Dendritic cell treated with granulocyte-macrophage colony-stimulating factor and Interleukin-4, amounts not matched to agents 40 ng/mL and 50 ng/mL, for 4 days (primary cell): ENCODE results near the gene PRKG1.

Experiments
- H3K27ac Mint-ChIP-seq: one replicate; pipeline ENCODE4 v1.8.0; 2022; ENCODE audit warnings: mild to moderate bottlenecking, mixed read lengths
- H3K27me3 Mint-ChIP-seq: one replicate; pipeline ENCODE4 v1.8.0; 2022; ENCODE audit warnings: mild to moderate bottlenecking, mixed read lengths
- H3K36me3 Mint-ChIP-seq: one replicate; pipeline ENCODE4 v1.8.0; 2022; ENCODE audit warnings: low read depth, mixed read lengths
- H3K4me1 Mint-ChIP-seq: one replicate; pipeline ENCODE4 v1.8.0; 2022; ENCODE audit warnings: low read depth, mixed read lengths
- H3K4me3 Mint-ChIP-seq: one replicate; pipeline ENCODE4 v1.8.0; 2022; ENCODE audit warnings: mild to moderate bottlenecking, moderate library complexity, mixed read lengths
- H3K9me3 Mint-ChIP-seq: one replicate; pipeline ENCODE4 v1.8.0; 2022; ENCODE audit warnings: mixed read lengths
- intact Hi-C: fragments of 100-400 bp; cut with micrococcal nuclease; formaldehyde crosslinking; loops from one replicate; pipeline ENCODE4 v1.15.0; 2022

PRKG1 gene

GRCh38 chr10:51082857-51083256 is 8.6 kb downstream of the PRKG1 start:
- no peaks in the 10 kb centered on the region for H3K9me3 Mint-ChIP-seq
- H3K27me3 Mint-ChIP-seq: no peaks in the 10 kb centered on the region
- no peaks in the 10 kb centered on the region for H3K4me1 Mint-ChIP-seq
- H3K4me3 Mint-ChIP-seq: no peak overlapping the region
- intact Hi-C loops: no loop called here
- no peaks in the 10 kb centered on the region for H3K36me3 Mint-ChIP-seq
- no peak overlapping the region for H3K27ac Mint-ChIP-seq

DNA sequence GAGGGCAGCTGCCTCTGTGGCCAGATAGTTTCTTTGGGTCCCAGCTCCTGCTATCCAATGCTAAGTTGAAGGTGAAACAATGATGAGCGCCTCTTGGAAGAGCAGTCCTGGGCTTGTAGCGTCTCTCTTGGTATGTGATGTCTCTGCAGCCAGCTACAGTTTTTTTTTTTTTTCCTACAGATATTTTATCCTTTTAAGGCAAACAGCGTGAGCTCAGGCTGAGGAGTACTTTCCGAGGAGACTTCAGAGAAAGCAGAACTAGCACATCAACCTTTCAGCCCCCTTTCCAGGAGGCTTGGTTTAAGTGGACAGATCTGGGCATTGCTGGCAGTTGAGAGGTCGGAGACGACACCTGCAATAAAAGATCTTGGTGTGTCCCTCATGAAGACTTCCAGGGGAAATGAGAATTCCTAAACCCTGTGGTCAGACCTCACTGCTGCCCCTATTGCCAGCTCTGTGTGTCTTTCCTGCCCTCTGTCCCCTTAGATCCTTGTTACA is 9.1 kb downstream of the PRKG1 start:
- H3K9me3 Mint-ChIP-seq: no peaks in the 10 kb centered on the region
- intact Hi-C loops: no loop called here
- H3K27ac Mint-ChIP-seq: no peak overlapping the region
- H3K4me1 Mint-ChIP-seq: no peaks in the 10 kb centered on the region
- no peak overlapping the region for H3K4me3 Mint-ChIP-seq
- H3K27me3 Mint-ChIP-seq: no peaks in the 10 kb centered on the region
- no peaks in the 10 kb centered on the region for H3K36me3 Mint-ChIP-seq

- Mint-ChIP-seq H3K36me3 (no peaks in the 10 kb centered on the region), H3K27ac (no peak overlapping the region), H3K9me3 (no peaks in the 10 kb centered on the region), H3K27me3 (no peaks in the 10 kb centered on the region), H3K4me3 (no peak overlapping the region), H3K4me1 (no peaks in the 10 kb centered on the region)
- intact Hi-C loops: no loop called here
Measured at GRCh38 chr10:51085204-51085603, 10.9 kb downstream of the PRKG1 start.

DNA sequence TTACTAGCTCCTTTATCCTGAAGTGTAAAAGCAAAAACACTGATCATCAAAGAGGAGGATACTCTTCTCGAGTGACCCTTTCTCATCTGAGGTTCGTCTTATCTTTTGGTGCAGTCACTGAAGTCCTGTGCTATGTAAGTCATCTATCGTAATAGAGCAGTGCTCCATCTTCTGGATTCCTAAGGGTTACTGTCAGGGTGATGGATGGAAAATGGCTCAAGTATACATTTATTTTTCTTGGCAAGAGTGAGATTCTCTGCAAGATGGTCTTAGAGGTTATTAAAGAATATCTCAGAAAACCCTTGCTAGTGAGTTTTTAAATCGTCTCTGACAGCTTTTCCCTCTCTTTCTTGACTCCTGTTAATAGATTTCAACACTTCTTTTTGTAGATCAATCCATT is 12.4 kb downstream of the PRKG1 start:
- no peak overlapping the region for H3K27ac Mint-ChIP-seq
- H3K9me3 Mint-ChIP-seq: no peaks in the 10 kb centered on the region

DNA sequence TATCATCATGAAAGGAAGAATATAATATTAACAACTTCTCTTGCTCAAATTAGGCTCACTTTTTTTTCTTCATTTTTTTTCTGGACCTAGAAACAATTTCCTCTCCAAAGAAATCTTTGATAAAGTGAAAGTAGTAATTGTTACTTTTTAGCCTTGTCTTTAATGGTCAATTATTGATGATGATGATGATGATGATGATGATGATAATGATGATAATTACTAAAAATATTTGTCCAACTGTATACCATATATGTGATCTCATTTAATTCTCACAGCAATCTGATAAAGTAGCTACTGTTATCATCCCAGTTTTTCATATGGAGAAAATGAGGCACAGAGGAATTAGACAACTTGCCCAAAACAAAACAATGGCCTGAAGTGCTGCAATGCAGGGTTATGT is 12.8 kb downstream of the PRKG1 start:
- Mint-ChIP-seq H3K4me1 (no peaks in the 10 kb centered on the region), H3K27me3 (no peaks in the 10 kb centered on the region), H3K4me3 (no peak overlapping the region), H3K9me3 (no peaks in the 10 kb centered on the region), H3K27ac (no peak overlapping the region), H3K36me3 (no peaks in the 10 kb centered on the region)
- intact Hi-C loops: no loop called here

More for the DNA sequence above, 12.4 kb downstream of the PRKG1 start:
- Mint-ChIP-seq H3K36me3 (no peaks in the 10 kb centered on the region), H3K27me3 (no peaks in the 10 kb centered on the region), H3K4me1 (no peaks in the 10 kb centered on the region), H3K4me3 (no peak overlapping the region)
- intact Hi-C loops: no loop called here

DNA sequence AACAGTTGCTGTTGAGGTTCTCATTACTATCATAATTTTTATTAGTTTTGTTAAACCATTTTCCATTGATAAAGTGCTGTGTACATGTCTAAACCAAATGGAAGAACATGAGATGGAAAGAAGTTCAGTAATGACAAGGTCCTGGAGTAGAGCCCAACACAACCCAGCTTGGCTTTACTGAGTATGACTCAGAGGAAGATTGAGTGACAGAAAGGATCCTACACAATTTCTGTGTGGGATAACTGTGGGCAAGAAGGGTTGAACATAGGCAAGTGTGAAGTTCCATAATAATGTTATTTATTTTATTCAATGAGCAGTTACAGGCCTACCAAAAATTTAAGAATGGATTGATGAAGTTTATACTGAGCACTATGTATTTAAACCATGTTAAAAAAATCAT is 15.9 kb downstream of the PRKG1 start:
- no peaks in the 10 kb centered on the region for H3K27me3 Mint-ChIP-seq
- intact Hi-C loops: no loop called here
- H3K36me3 Mint-ChIP-seq: no peaks in the 10 kb centered on the region
- no peaks in the 10 kb centered on the region for H3K4me1 Mint-ChIP-seq
- H3K9me3 Mint-ChIP-seq: no peaks in the 10 kb centered on the region
- H3K4me3 Mint-ChIP-seq: no peak overlapping the region
- H3K27ac Mint-ChIP-seq: no peak overlapping the region

GRCh38 chr10:51092402-51092801 is 18.1 kb downstream of the PRKG1 start:
- H3K27ac Mint-ChIP-seq: no peak overlapping the region
- no peaks in the 10 kb centered on the region for H3K9me3 Mint-ChIP-seq
- no peaks in the 10 kb centered on the region for H3K4me1 Mint-ChIP-seq
- H3K36me3 Mint-ChIP-seq: no peaks in the 10 kb centered on the region
- no peaks in the 10 kb centered on the region for H3K27me3 Mint-ChIP-seq
- intact Hi-C loops: no loop called here
- H3K4me3 Mint-ChIP-seq: no peak overlapping the region

DNA sequence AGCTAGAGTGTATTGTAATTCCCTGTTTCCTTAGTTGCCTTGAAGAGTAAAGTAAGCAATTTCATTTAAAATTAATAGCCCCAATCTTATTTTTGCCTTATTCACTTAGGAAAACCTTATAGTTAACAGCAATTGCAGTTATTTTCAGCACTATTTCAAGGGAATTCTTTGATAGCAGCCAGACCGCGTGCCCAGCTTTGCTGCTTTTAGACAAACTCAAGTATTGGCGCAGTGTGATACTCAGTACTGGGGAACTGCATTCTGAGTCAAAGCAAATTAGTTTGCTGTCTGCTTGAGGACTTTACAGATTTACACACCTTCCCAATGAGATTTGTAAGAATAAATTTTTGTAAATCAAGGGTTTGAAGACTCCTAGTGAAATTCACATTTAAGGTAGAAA is 21.2 kb downstream of the PRKG1 start:
- Mint-ChIP-seq H3K27me3 (no peaks in the 10 kb centered on the region), H3K9me3 (no peaks in the 10 kb centered on the region), H3K4me3 (no peak overlapping the region), H3K4me1 (no peaks in the 10 kb centered on the region), H3K36me3 (no peaks in the 10 kb centered on the region), H3K27ac (no peak overlapping the region)
- intact Hi-C loops: no loop called here

DNA sequence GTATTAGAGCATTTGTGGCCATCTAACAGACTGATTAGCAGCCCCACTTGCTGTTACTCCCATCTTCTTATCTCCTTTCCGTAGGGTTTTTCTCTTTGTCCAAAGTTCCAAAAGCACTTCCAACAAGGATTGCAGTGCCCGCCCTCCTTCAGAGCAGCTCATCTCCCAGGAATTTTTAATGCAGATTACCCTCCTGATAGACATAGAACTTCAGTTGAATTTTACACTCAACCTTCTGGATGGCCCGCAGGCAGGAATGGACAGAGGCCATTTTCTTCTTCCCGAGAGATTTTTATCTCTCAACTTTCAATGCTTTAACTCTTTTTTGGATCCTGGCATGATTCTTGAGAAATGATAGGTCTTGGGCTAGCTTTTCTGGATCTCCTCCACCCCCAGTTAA is 23.3 kb downstream of the PRKG1 start:
- no peaks in the 10 kb centered on the region for H3K4me1 Mint-ChIP-seq

DNA sequence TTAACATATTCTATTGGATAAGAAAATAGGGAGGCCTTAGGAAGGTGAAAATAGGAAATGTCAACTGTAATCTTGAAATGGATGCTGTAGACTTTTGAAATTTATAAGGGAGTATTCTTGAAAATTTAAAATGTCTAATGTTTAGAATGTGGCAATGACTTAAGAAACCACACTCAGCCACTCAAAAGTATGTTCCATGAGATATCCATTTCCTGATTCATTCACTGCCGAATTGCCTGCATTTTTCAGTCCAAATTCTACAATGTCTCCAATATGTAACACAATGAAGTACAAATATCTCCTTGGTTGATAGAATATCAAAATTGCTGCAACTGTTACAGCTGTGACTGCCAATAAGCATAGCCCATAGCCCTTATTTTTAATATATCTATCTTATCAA is 25.9 kb downstream of the PRKG1 start:
- H3K9me3 Mint-ChIP-seq: no peaks in the 10 kb centered on the region
- no peaks in the 10 kb centered on the region for H3K36me3 Mint-ChIP-seq
- H3K27me3 Mint-ChIP-seq: no peaks in the 10 kb centered on the region
- no peak overlapping the region for H3K4me3 Mint-ChIP-seq
- no peaks in the 10 kb centered on the region for H3K4me1 Mint-ChIP-seq
- intact Hi-C loops: no loop called here
- H3K27ac Mint-ChIP-seq: no peak overlapping the region

More for the DNA sequence above, 23.3 kb downstream of the PRKG1 start:
- Mint-ChIP-seq H3K4me3 (no peak overlapping the region), H3K27me3 (no peaks in the 10 kb centered on the region), H3K9me3 (no peaks in the 10 kb centered on the region), H3K36me3 (no peaks in the 10 kb centered on the region), H3K27ac (no peak overlapping the region)
- intact Hi-C loops: no loop called here

DNA sequence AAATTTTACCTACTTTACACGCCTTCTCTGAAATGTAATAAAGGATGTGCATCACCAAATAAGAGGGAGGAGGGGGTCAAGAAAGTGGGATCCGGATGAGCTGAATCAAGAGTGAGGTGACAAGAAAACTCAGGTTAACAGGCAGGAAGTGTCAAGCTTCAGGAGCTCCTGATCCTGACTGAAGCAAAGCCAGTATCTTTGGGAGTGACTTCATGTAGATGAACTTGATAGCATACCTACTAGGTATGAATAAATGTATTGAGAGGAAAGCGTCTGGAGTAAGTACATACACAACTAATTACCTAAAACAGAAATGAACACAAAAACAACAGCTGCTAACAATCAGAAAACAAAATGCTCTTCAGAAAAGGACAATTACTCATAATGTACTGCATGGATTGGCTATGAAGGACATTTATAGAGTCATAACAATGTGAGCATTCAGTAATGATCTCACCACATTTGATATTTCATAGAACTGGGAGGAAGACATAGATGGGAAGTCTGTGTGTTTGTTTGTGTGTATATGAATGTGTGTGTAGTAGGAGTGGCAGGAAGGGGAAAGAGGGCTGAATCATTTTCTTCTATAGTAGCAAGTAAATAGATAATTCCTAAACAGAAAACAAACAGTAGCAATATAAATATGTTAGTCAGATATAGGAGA is 29.4 kb downstream of the PRKG1 start:
- Mint-ChIP-seq H3K27me3 (no peaks in the 10 kb centered on the region), H3K27ac (no peak overlapping the region), H3K4me1 (no peaks in the 10 kb centered on the region)

GRCh38 chr10:51106311-51106945 is 32.1 kb downstream of the PRKG1 start:
- no peaks in the 10 kb centered on the region for H3K27me3 Mint-ChIP-seq
- no peak overlapping the region for H3K4me3 Mint-ChIP-seq
- intact Hi-C loops: no loop called here
- no peaks in the 10 kb centered on the region for H3K36me3 Mint-ChIP-seq
- no peaks in the 10 kb centered on the region for H3K9me3 Mint-ChIP-seq
- no peaks in the 10 kb centered on the region for H3K4me1 Mint-ChIP-seq
- no peak overlapping the region for H3K27ac Mint-ChIP-seq

More for the DNA sequence above, 29.4 kb downstream of the PRKG1 start:
- H3K36me3 Mint-ChIP-seq: no peaks in the 10 kb centered on the region
- H3K4me3 Mint-ChIP-seq: no peak overlapping the region
- H3K9me3 Mint-ChIP-seq: no peaks in the 10 kb centered on the region
- intact Hi-C loops: no loop called here

GRCh38 chr10:51108406-51108805 is 34.1 kb downstream of the PRKG1 start:
- H3K27me3 Mint-ChIP-seq: no peaks in the 10 kb centered on the region
- H3K9me3 Mint-ChIP-seq: no peaks in the 10 kb centered on the region
- H3K27ac Mint-ChIP-seq: no peak overlapping the region
- intact Hi-C loops: no loop called here
- no peaks in the 10 kb centered on the region for H3K36me3 Mint-ChIP-seq
- no peaks in the 10 kb centered on the region for H3K4me1 Mint-ChIP-seq
- H3K4me3 Mint-ChIP-seq: no peak overlapping the region

GRCh38 chr10:51109801-51110533 is 35.7 kb downstream of the PRKG1 start:
- Mint-ChIP-seq H3K27ac (no peak overlapping the region), H3K9me3 (no peaks in the 10 kb centered on the region), H3K27me3 (no peaks in the 10 kb centered on the region), H3K4me1 (no peaks in the 10 kb centered on the region), H3K4me3 (no peak overlapping the region), H3K36me3 (no peaks in the 10 kb centered on the region)
- intact Hi-C loops: no loop called here
